Fibroblast of skin of left quadriceps (primary cell): ENCODE results near the gene MRTFA.
"Not testable (repeated sequence)": the region's sequence is repeated elsewhere in the genome, so short reads cannot be mapped to it uniquely, and the experiment has no call there.

Experiments used
- DNase-seq, 2 experiments: peaks; one replicate each; pipeline ENCODE4 v3.0.0-alpha.2; 2013; ENCODE audit warnings: low read depth in 2 of 2

MRTFA gene

DNA sequence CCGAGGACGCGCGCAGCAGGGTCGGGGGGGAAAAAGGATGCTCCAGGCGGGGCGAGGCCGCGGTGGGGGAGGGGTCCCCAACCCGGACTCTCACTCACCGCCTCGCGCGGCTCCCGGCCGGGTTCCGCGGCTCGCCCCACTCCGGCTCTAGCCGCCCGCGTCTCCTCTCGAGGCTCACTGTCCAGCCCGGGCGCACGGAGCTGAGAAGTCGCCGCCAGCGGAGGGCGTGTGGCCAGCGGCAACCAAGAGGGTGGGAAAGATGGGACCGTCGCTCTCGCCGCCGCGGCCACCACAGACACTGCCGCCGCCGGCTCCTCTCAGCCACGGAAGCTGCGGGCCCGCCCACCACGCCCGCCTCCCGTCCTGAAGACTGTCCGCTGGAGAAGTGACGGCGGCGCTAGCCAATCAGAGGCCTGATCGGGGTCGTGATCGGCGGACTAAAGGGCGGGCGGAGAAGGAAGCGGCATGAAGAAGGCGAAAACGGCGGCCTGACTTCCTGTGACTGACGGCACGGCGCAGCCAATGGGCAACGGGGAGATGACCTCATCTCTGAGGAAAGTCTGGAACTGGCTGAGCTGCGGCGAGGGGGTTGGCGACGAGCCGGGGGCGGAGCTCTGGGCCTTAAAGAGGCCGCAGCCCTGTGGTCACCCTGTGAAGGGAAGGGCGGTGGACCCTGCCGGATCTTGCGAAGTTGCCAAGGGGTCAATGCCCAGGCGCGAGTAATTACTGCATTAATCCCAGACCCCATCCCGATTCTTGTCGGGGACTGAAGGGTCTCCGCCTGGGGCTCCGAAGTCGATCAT is at the start of gene MRTFA:
Gene MRTFA (minus strand): TSS at position 340 of the 803 bp plus-strand sequence.
- DNase-seq: peak; percentile 99 to 100

GRCh38 chr22:40685406-40685805 is 48.9 kb upstream of the MRTFA start:
- DNase-seq: no peak

- no peak for DNase-seq
These were observed 48.2 kb upstream of the MRTFA start for GRCh38 chr22:40684728-40685127.

DNA sequence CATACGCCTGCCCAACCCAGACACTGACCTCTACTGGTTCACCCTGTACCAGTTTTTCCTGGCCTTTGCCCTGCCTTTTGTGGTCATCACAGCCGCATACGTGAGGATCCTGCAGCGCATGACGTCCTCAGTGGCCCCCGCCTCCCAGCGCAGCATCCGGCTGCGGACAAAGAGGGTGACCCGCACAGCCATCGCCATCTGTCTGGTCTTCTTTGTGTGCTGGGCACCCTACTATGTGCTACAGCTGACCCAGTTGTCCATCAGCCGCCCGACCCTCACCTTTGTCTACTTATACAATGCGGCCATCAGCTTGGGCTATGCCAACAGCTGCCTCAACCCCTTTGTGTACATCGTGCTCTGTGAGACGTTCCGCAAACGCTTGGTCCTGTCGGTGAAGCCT is 44.9 kb upstream of the MRTFA start:
- DNase-seq: no peak

DNA sequence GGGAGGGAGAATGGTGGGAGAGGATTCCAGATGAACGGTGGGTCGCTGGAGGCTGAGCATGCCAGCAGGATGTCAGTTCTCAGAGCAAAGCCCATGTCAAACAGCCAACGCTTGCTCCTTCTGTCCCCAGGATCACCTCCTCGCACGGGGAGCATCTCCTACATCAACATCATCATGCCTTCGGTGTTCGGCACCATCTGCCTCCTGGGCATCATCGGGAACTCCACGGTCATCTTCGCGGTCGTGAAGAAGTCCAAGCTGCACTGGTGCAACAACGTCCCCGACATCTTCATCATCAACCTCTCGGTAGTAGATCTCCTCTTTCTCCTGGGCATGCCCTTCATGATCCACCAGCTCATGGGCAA is 44.3 kb upstream of the MRTFA start:
- DNase-seq: no peak

- no peak for DNase-seq
These were observed 43.7 kb upstream of the MRTFA start for GRCh38 chr22:40679964-40680818.

DNA sequence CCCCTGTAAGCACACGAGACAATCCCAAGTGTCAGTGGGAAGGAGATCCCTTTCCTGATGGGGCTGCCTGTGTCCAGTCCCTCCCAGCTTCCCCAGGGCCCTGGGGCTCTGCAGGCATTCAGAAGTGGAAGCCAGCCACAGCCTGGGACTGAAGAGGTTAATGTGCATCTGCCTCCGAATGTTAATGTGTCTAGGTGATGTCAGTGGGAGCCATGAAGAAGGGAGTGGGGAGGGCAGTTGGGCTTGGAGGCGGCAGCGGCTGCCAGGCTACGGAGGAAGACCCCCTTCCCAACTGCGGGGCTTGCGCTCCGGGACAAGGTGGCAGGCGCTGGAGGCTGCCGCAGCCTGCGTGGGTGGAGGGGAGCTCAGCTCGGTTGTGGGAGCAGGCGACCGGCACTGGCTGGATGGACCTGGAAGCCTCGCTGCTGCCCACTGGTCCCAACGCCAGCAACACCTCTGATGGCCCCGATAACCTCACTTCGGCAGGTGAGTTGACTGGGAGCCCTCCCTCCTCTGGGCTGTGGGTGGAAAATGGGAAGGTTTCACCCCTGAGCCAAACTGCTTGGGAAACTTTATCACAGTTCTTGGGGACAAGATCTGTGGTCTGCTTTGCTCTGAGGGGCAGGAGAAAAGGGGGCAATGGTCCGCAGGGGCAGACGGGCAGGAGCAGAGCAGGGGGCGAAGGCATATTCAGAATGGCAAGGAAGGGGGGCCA is 42.9 kb upstream of the MRTFA start, which contains the start of gene MCHR1:
Gene MCHR1 (plus strand): TSS at position 236 of the 715 bp plus-strand sequence. CDS start 169 bp downstream, at position 405.
- DNase-seq: no peak

GRCh38 chr22:40678493-40679248 is 42.2 kb upstream of the MRTFA start:
- DNase-seq: no peak

GRCh38 chr22:40676644-40677043 is 40.1 kb upstream of the MRTFA start:
- no peak for DNase-seq

- not testable (repeated sequence) for DNase-seq
These were observed 39.6 kb upstream of the MRTFA start for GRCh38 chr22:40676166-40676565.

GRCh38 chr22:40674274-40674673 is 37.8 kb upstream of the MRTFA start:
- DNase-seq: no peak

DNA sequence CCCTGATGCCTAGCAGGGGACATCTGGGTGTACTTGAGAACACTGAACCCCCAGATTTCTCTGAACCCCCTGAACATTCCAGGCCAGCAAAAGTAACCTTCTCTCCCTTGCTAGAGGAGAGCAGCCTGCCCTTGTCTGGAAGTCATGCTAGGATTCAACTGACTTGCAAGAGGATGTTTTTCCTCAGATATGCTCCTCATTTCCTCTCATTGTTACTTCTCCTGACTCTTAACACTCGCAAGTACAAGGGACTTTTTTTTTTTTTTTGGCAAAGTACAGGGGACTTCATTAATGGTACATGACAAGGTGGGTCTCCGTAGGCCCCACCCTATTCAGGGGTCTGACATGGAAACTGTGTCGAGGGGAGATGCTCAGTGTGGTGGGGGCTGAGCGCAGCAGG is 36.5 kb upstream of the MRTFA start:
- no peak for DNase-seq

- DNase-seq: no peak
These were observed 35.4 kb upstream of the MRTFA start for GRCh38 chr22:40671796-40672360.

DNA sequence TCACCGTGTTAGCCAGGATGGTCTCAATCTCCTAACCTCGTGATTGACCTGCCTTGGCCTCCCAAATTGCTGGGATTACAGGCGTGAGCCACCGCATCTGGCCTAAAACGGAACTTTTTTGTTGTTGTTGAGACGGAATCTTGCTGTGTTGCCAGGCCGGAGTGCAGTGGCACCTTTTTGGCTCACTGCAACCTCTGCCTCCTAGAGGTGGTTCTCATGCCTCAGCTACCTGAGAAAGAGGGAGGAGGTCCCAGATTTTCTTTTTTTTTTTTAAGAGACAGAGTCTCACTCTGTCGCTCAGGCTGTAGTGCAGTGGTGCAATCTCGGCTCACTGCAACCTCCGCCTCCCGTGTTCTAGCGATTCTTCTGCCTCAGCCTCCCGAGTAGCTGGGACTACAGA is 34.9 kb upstream of the MRTFA start:
- no peak for DNase-seq

- DNase-seq: no peak
These were observed 33.5 kb upstream of the MRTFA start for GRCh38 chr22:40670058-40670457.

DNA sequence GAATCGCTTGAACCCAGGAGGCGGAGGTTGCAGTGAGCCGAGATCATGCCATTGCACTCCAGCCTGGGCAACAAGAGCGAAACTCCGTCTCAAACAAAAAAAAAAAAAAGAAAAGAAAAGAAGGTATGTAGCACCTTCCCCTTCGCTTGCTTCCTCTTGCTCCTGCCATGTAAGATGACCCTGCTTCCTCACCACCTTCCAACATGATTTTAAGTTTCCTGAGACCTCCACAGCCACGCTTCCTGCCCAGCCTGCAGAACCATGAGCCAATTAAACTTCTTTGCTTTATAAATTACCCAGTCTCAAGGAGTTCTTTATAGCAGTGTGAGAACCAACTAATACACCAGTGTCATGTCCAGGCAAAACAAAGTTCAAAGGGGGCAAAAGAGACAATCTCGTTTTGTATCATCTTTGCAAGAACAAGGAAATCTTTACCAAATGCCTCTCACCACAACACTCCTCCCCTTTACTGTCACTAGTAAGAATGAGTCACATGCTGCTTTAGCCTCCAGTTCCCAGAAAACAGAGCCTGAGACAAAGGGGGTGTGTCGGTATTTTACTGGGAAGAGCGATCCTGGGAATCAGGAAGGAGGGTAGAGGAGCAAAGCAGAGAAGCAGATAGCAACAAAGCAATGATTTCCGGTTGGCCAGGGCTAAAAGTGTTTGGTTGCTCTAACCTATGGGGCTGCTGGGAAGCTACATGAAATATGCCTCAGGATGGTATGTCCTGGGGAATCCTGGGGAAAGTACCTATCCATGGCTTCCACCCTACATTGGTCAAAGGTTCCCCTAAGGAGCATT is 32.3 kb upstream of the MRTFA start:
- DNase-seq: peak; percentile 65

DNA sequence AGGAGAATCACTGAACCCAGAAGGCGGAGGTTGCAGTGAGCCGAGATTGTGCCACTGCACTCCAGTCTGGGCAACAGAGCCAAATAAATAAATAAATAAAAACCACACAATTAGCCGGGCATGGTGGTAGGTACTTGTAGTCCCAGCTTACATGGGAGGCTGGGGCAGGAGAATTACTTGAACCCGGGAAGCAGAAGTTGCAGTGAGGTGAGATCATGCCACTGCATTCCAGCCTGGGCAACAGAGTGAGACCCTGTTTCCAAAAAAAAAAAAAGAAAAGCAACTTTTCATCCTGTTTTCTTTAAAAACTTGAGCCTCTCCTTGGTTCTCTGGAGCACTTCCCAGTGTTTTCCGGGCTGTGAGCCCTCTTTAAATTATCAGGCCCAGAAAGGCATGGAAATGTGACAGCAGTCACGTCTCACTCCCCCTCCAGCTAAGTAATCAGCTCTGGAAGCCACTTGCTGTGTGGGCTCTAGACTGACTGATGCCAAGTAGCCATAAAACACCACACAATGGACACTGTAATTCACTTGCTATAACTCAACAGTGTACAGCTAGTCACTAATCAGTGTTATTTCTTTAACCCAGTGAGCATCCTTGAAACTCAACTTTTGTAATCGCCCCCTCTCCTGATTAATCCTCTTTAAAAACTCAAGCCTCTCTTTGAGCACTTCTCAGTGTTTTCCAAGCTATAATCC is 29.8 kb upstream of the MRTFA start:
- peak; percentile 67 to 73 for DNase-seq

GRCh38 chr22:40665312-40665711 is 28.8 kb upstream of the MRTFA start:
- no peak for DNase-seq

DNA sequence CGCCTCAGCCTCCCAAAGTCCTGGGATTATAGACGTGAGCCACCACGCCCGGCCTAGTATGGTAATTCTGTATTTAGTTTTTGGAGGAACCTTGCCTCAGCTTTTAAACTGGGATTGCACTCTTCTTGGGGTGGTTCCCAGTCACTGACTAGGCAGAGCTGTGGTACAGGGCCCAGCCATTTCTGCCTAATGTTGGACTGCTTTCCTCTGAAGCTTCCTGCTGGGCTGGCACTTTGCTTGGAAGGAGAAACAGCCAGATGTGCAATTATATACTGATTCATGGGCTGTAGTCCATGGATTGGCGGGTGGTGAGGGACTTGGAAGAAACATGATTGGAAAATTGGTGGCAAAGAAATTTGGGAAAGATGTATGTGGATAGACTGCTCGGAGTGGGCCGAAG is 25.2 kb upstream of the MRTFA start:
- no peak for DNase-seq

DNA sequence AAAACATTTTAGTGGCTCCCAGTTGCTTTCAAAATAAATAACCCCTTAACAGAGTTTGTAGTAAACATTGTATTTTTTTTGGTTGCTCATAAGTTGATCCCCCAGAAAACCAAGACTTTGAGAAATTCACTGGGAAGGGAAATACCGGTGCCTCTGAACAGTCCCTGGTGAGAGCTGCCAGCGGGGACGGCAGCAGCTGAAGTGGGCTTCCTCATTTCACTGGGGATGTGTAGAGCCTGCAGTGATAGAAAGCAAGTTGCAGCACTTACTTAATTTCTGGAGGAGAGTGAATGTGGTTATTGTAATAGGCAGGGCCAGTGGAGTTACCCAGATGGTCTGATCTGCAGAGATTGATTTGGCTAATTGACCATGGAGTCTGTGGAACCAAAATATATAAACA is 24.2 kb upstream of the MRTFA start:
- DNase-seq: no peak
